ENCODE measurements around the gene EXOC6.

The EXOC6 gene

GRCh38 chr10:92848441-92849233 is at the start of gene EXOC6:
Gene EXOC6, plus strand, starts transcription at chr10:92848520. Its CDS starts 14 bp downstream, at chr10:92848534.
- DNase-seq (ENCODE audit: low read depth in 3 of 3): peak; percentile 64 to 81 (median 69)

GRCh38 chr10:92799568-92799967 is 48.8 kb upstream of the EXOC6 start:
- DNase-seq (ENCODE audit: low read depth in 3 of 3): no peak

- DNase-seq (ENCODE audit: low read depth in 3 of 3): no peak
These were observed 48.1 kb upstream of the EXOC6 start for GRCh38 chr10:92800134-92800733.

GRCh38 chr10:92801978-92802872 is 46.1 kb upstream of the EXOC6 start:
- DNase-seq (ENCODE audit: low read depth in 3 of 3): no peak

- no peak for DNase-seq (ENCODE audit: low read depth in 3 of 3)
These were observed 38.5 kb upstream of the EXOC6 start for GRCh38 chr10:92809840-92810239.

GRCh38 chr10:92810934-92811532 is 37.3 kb upstream of the EXOC6 start:
- DNase-seq (ENCODE audit: low read depth in 3 of 3): no peak

- DNase-seq (ENCODE audit: low read depth in 3 of 3): no peak
These were observed 36.3 kb upstream of the EXOC6 start for GRCh38 chr10:92811986-92812385.

GRCh38 chr10:92813979-92814378 is 34.3 kb upstream of the EXOC6 start:
- DNase-seq (ENCODE audit: low read depth in 3 of 3): no peak

GRCh38 chr10:92814790-92815189 is 33.5 kb upstream of the EXOC6 start:
- no peak for DNase-seq (ENCODE audit: low read depth in 3 of 3)

GRCh38 chr10:92816091-92816531 is 32.2 kb upstream of the EXOC6 start:
- no peak for DNase-seq (ENCODE audit: low read depth in 3 of 3)

- no peak for DNase-seq (ENCODE audit: low read depth in 3 of 3)
These were observed 26.2 kb upstream of the EXOC6 start for GRCh38 chr10:92822060-92822634.

- no peak for DNase-seq (ENCODE audit: low read depth in 3 of 3)
These were observed 25.4 kb upstream of the EXOC6 start for GRCh38 chr10:92822964-92823363.

GRCh38 chr10:92826061-92826460 is 22.3 kb upstream of the EXOC6 start:
- no peak for DNase-seq (ENCODE audit: low read depth in 3 of 3)

GRCh38 chr10:92826504-92826903 is 21.8 kb upstream of the EXOC6 start:
- no peak for DNase-seq (ENCODE audit: low read depth in 3 of 3)

- DNase-seq (ENCODE audit: low read depth in 3 of 3): no peak
These were observed 19.1 kb upstream of the EXOC6 start for GRCh38 chr10:92829042-92829785.

GRCh38 chr10:92829786-92830377 is 18.4 kb upstream of the EXOC6 start:
- no peak for DNase-seq (ENCODE audit: low read depth in 3 of 3)

- DNase-seq (ENCODE audit: low read depth in 3 of 3): peak in 1 of 3 experiments; percentile 26
These were observed 17.6 kb upstream of the EXOC6 start for GRCh38 chr10:92830478-92831389.

GRCh38 chr10:92832121-92832520 is 16.2 kb upstream of the EXOC6 start:
- DNase-seq (ENCODE audit: low read depth in 3 of 3): no peak

- no peak for DNase-seq (ENCODE audit: low read depth in 3 of 3)
These were observed 15.2 kb upstream of the EXOC6 start for GRCh38 chr10:92832998-92833650.
